ENCODE data around the gene LYSMD1. TPM values are rescaled to one million over a fixed set of nuclear protein-coding genes. Genes with fewer than 3 reads are reported as not detected.

Gene LYSMD1
- total RNA-seq, 4 donors from 2014 or later: 9.2 to 16.1 (median 11.8) TPM

DNA sequence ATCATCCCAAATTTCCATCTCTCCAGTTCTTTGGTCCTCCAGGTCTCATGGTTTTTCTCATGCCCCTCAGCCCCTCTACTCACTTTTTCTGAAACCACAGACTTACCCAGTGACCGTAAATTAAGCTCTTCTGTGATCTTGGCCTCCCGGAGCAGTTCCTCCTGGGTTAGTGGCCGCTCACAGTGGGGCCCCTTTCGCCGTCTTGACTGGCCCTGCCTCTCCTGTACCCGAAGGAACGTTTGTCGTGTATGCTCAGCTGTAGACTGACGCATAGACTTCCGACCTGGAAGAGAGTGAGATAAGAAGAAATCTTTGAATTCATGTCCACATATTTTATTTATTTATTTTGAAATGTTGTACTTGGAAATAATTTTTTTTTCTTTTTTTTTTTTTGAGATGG, 18.5 kb upstream of the LYSMD1 start:
- no peak overlapping the region for H3K4me3 ChIP-seq (ENCODE audit: low read depth, poor library complexity, severe bottlenecking)
- DNase-seq (ENCODE audit: low spot score in 2 of 2): no peak
- TF ChIP-seq, protein P1, sequence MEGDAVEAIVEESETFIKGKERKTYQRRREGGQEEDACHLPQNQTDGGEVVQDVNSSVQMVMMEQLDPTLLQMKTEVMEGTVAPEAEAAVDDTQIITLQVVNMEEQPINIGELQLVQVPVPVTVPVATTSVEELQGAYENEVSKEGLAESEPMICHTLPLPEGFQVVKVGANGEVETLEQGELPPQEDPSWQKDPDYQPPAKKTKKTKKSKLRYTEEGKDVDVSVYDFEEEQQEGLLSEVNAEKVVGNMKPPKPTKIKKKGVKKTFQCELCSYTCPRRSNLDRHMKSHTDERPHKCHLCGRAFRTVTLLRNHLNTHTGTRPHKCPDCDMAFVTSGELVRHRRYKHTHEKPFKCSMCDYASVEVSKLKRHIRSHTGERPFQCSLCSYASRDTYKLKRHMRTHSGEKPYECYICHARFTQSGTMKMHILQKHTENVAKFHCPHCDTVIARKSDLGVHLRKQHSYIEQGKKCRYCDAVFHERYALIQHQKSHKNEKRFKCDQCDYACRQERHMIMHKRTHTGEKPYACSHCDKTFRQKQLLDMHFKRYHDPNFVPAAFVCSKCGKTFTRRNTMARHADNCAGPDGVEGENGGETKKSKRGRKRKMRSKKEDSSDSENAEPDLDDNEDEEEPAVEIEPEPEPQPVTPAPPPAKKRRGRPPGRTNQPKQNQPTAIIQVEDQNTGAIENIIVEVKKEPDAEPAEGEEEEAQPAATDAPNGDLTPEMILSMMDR (IDR thresholded peaks at IDR 0.05): no peak
- no peak for TF ChIP-seq POLR2A (IDR thresholded peaks at IDR 0.05)
- 93% methylated on average over 10 of the region's 10 CpGs for WGBS, 2 donors
- intact Hi-C loops (cut with DNase I; ENCODE audit: low total_unique reads): no loop called here

DNA sequence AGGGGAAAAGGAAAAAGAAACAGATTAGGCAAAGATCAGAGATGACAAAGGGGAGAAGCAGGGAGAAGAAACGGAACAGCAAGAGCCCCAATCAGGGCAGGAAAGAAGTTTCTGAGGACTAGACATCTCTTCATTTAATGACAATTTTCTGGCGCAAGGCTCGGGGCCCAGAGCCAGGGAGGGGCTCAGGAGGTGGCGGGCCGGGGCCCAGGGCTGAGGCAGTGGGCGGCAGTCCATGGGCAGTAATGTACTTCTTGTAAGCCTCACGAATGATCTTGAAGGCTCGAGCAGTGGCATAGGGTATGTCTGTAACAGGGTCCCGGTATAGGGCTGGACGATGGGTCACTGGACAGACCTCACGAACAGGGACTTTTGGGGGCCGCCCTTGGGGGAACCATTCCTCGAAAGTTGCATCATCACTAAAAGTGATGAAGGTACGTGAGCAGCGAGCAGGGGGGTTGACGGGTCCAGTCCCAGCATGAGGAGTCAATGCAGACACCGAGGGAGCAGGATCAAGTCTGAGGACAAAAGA, 10.9 kb upstream of the LYSMD1 start:
- WGBS, 2 donors: 88 to 90% methylated on average over 17 of the region's 17 CpGs
- no peak overlapping the region for H3K4me3 ChIP-seq (ENCODE audit: low read depth, poor library complexity, severe bottlenecking)
- TF ChIP-seq, protein P1 (IDR thresholded peaks at IDR 0.05): no peak
- no peak for TF ChIP-seq POLR2A (IDR thresholded peaks at IDR 0.05)
- DNase-seq (ENCODE audit: low spot score in 2 of 2): no peak
- intact Hi-C loops (cut with DNase I; ENCODE audit: low total_unique reads): no loop called here

DNA sequence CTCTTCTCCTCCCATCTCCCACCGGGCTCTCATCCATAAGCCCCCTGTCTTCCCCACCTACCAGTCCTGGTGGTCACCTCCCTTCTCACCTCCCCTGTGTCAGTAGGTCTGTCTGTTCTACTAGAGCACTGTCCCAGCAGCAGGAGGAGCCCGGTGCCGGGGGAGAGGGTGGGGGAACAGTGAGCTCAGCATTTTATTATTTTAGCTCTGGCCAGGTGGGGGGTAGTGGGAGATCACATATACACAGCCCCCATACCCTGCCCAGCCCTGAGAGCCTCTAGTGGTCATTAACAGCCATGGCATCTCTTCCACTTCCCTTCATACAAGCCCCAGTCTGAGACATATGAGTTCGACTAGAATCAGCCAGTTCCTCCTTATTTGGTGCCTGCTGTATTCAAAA, 10.2 kb upstream of the LYSMD1 start, which contains the start of gene TMOD4:
TSS of gene TMOD4 (minus strand) at position 119 of the 400 bp plus-strand sequence. CDS start 1,106 bp downstream, outside the sequence.
- intact Hi-C loops (cut with DNase I; ENCODE audit: low total_unique reads): no loop called here
- no peak within 1 kb of the TSS for H3K4me3 ChIP-seq (ENCODE audit: low read depth, poor library complexity, severe bottlenecking)
- no peak for DNase-seq (ENCODE audit: low spot score in 2 of 2)
- TF ChIP-seq POLR2A (IDR thresholded peaks at IDR 0.05): no peak
- TF ChIP-seq, protein P1 (IDR thresholded peaks at IDR 0.05): no peak
- 48 to 52% methylated on average over 4 of the region's 4 CpGs for WGBS, 2 donors

DNA sequence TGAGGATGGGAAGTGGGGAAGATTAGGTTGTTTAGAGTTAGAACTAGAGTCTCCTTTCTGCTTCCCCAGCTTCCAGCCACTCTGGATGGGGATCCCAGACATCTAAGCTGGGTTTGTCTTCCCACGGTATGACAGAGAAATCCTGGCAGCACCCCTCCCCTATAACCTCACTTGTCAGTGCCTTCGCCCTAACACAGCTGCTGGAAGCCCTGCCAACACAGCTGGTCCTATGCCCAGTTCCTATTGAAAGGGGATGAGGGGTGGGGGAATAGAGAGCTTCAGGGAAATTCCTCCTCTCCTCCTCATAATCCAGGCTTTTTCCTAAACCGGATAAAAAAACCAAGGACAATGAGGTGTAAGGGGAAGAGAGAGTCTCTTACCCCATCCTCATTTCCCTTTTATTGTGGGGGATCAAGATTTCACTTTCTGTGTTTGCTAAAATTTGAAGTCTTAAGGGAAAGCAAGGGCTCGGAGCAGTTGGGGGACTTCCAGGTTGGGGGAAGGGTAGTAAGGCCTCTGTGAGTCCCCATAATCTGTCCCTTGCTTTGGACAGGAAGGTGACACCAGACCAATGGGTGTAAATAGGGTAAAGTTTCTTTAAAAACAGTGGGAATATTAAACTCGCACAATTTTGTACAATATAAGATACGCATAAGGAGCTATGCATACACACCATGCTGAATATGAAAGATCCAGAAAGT, 9.5 kb upstream of the LYSMD1 start:
- DNase-seq (ENCODE audit: low spot score in 2 of 2): no peak
- intact Hi-C loops (cut with DNase I; ENCODE audit: low total_unique reads): no loop called here
- TF ChIP-seq, protein P1 (IDR thresholded peaks at IDR 0.05): no peak
- WGBS, 2 donors: 43 to 45% methylated on average over 6 of the region's 6 CpGs
- H3K4me3 ChIP-seq (ENCODE audit: low read depth, poor library complexity, severe bottlenecking): no peak overlapping the region

DNA sequence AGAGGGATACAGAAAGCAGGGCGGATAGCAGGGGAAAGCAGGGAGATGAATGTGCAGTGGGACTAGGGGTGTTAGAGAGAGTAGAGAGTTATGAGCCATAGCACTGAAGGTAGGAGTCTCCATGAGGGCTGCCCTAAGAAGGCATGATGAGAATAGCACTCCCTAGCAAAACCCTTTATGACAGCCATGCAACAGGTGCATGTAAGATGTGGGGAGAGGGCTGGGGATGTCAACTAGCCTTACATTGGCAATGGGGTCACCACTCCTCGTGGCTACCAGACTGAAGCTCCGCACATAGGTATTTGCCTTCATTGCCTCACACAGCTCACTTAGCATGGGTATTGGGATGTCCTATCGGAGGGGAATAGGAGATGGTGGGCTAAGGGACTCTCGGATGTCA, 5.5 kb upstream of the LYSMD1 start:
- intact Hi-C loops (cut with DNase I; ENCODE audit: low total_unique reads): no loop called here
- no peak for TF ChIP-seq POLR2A (IDR thresholded peaks at IDR 0.05)
- TF ChIP-seq, protein P1 (IDR thresholded peaks at IDR 0.05): no peak
- 82 to 85% methylated on average over 5 of the region's 5 CpGs for WGBS, 2 donors
- H3K4me3 ChIP-seq (ENCODE audit: low read depth, poor library complexity, severe bottlenecking): no peak overlapping the region
- DNase-seq (ENCODE audit: low spot score in 2 of 2): no peak
